Nephron (organoid): ENCODE measurements around the gene CACNA1H.

Source experiments
- H3K27ac Mint-ChIP-seq, 3 experiments: 2 replicates each; pipeline ENCODE4 v1.8.0; 2020; ENCODE audit warnings: mixed read lengths in 3 of 3, mild to moderate bottlenecking in 2 of 3, moderate library complexity in 1 of 3
- H3K27me3 Mint-ChIP-seq: 2 replicates; pipeline ENCODE4 v1.8.0; 2021; ENCODE audit warnings: low read depth, mild to moderate bottlenecking, moderate library complexity, mixed read lengths
- H3K36me3 Mint-ChIP-seq: 2 replicates; pipeline ENCODE4 v1.8.0; 2020; ENCODE audit warnings: low read depth, mixed read lengths
- H3K4me1 Mint-ChIP-seq: 2 replicates; pipeline ENCODE4 v1.8.0; 2020; ENCODE audit warnings: mixed read lengths
- H3K4me3 Mint-ChIP-seq, 3 experiments: 2 replicates each; pipeline ENCODE4 v1.8.0; 2020; ENCODE audit warnings: mild to moderate bottlenecking in 3 of 3, mixed read lengths in 3 of 3, moderate library complexity in 2 of 3
- H3K9me3 Mint-ChIP-seq: 2 replicates; pipeline ENCODE4 v1.8.0; 2020; ENCODE audit warnings: mixed read lengths
- TF ChIP-seq, protein P1 (sequence below), 3 experiments: fragments of 200-600 bp; sonication (generic); IDR thresholded peaks; one replicate each; pipeline ENCODE4 v1.5.0; 2021; ENCODE audit warnings: antibody characterized with exemption in 3 of 3; ENCODE audit not compliant: unreplicated experiment in 3 of 3

CACNA1H gene

DNA sequence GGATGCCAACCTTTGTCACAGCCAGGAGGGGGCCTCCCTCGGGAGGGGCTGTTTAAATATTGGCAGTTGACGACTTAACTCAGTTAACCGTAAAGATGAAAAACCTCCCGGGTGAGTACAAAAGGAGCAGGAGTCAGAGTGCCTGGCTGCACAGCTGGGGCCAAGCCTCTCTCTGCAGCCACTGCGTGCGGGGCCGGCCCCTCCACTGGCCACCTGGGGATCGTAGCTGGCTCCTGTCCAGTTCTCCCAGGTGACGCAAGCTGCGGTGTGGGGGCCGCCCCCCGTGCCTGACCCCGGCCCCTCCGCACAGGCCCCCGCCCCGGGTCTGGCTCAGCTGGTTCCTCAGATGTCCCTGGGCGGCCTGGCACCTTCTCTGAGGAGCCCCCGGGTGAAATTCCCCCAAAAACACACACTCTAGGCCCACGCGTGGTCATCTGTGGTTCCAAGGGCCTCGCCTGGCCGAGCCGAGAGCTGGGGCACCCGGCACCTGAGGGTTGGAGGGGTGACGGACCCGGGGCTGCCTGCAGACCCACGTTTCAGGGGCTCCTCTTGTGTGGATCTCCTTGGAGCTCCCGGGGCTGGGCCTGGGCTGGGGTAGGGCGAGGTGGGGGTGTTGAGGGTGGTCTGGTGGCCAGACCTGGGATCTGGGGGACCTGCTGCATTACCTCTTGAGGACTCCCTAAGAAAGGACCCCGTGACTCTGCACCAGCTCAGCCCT, 7.4 kb upstream of the CACNA1H start:
- Mint-ChIP-seq H3K36me3 (no peaks in the 10 kb centered on the region), H3K9me3 (no peaks in the 10 kb centered on the region), H3K4me3 (no peak overlapping the region), H3K27me3 (peaks cover 30% of the 10 kb centered on the region), H3K27ac (no peak overlapping the region), H3K4me1 (peaks cover 24% of the 10 kb centered on the region)
- TF ChIP-seq, protein P1, sequence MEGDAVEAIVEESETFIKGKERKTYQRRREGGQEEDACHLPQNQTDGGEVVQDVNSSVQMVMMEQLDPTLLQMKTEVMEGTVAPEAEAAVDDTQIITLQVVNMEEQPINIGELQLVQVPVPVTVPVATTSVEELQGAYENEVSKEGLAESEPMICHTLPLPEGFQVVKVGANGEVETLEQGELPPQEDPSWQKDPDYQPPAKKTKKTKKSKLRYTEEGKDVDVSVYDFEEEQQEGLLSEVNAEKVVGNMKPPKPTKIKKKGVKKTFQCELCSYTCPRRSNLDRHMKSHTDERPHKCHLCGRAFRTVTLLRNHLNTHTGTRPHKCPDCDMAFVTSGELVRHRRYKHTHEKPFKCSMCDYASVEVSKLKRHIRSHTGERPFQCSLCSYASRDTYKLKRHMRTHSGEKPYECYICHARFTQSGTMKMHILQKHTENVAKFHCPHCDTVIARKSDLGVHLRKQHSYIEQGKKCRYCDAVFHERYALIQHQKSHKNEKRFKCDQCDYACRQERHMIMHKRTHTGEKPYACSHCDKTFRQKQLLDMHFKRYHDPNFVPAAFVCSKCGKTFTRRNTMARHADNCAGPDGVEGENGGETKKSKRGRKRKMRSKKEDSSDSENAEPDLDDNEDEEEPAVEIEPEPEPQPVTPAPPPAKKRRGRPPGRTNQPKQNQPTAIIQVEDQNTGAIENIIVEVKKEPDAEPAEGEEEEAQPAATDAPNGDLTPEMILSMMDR (IDR thresholded peaks at IDR 0.05; ENCODE audit: unreplicated experiment in 3 of 3): no peak

DNA sequence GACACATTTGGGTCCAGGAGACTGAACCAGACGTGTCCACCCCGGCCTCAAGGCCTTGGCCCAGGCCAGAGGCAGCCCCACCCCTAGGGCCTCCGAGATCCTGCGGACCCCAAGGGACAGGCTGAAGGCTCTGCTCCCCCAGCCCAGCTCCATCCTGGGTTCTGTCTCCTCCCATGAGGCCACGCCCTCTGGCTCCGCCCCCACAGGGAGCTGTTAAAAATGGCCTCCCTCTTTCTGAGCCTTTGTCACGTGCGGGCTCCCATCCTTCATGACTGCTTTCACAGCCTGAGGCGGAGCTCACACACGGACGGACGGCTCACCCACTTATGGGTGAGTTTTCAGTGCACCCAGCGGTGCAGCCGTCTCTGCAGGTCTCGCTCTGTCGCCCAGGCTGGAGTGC, 6.5 kb upstream of the CACNA1H start:
- H3K4me1 Mint-ChIP-seq: peaks cover 28% of the 10 kb centered on the region
- H3K36me3 Mint-ChIP-seq: no peaks in the 10 kb centered on the region
- no peak overlapping the region for H3K4me3 Mint-ChIP-seq
- H3K9me3 Mint-ChIP-seq: no peaks in the 10 kb centered on the region
- no peak overlapping the region for H3K27ac Mint-ChIP-seq
- peaks cover 26% of the 10 kb centered on the region for H3K27me3 Mint-ChIP-seq
- TF ChIP-seq, protein P1 (IDR thresholded peaks at IDR 0.05; ENCODE audit: unreplicated experiment in 3 of 3): no peak

DNA sequence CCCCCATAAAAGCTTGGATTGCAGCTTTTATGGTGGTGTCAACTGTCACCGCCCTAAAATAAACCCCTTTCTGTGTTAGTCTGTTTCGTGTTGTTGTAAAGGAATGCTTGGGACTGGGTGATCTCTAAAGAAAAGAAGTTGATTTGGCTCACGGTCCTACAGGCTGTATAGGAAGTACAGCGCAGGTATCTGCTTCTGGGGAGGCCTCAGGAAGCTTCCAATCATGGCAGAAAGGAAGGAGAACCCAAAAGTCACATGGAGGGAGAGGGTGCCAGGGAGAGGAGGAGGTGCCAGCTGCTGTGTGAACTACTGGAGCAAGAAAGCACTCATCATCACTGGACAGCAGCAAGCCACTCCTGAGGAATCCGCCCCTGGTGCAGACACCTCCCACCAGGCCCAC, 5.9 kb upstream of the CACNA1H start:
- no peaks in the 10 kb centered on the region for H3K36me3 Mint-ChIP-seq
- no peaks in the 10 kb centered on the region for H3K9me3 Mint-ChIP-seq
- H3K27ac Mint-ChIP-seq: peak overlapping the region in 1 of 3 experiments; percentile 28
- peaks cover 30% of the 10 kb centered on the region for H3K4me1 Mint-ChIP-seq
- peak overlapping the region in 2 of 3 experiments; percentile 48 to 73 for H3K4me3 Mint-ChIP-seq
- peaks cover 25% of the 10 kb centered on the region for H3K27me3 Mint-ChIP-seq
- TF ChIP-seq, protein P1 (IDR thresholded peaks at IDR 0.05; ENCODE audit: unreplicated experiment in 3 of 3): no peak

DNA sequence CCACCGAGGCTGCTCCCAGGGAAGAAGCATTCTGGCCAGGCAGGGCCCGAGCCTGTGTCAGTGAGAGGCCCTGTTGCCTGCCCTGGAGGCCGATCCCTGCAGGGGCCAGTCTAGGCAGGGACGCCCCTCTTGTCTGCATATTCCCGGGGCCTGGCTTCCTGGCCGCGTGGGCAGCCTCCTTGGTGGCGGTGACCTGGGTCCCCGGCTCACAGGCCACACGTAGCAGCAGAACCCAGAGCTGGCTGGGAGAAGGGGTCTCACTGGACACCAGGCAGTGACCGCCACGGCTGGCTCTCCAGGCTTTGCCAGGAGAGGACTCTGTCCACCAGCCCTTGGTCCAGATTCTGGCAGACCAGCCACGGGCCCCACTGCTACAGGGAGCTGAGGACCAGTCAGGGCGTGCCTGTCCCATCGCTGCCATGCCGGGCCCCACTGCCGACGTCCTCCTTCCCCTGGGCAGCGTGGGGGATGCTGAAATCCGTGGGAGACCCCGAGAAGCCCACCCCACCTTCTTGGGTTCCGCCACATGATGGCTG, 3.7 kb upstream of the CACNA1H start:
- no peaks in the 10 kb centered on the region for H3K36me3 Mint-ChIP-seq
- H3K9me3 Mint-ChIP-seq: no peaks in the 10 kb centered on the region
- H3K27me3 Mint-ChIP-seq: peaks cover 11% of the 10 kb centered on the region
- peak overlapping the region; percentile 4 to 65 (median 57) for H3K4me3 Mint-ChIP-seq
- peaks cover 26% of the 10 kb centered on the region for H3K4me1 Mint-ChIP-seq
- peak overlapping the region; percentile 59 to 87 (median 59) for H3K27ac Mint-ChIP-seq
- TF ChIP-seq, protein P1 (IDR thresholded peaks at IDR 0.05; ENCODE audit: unreplicated experiment in 3 of 3): no peak

DNA sequence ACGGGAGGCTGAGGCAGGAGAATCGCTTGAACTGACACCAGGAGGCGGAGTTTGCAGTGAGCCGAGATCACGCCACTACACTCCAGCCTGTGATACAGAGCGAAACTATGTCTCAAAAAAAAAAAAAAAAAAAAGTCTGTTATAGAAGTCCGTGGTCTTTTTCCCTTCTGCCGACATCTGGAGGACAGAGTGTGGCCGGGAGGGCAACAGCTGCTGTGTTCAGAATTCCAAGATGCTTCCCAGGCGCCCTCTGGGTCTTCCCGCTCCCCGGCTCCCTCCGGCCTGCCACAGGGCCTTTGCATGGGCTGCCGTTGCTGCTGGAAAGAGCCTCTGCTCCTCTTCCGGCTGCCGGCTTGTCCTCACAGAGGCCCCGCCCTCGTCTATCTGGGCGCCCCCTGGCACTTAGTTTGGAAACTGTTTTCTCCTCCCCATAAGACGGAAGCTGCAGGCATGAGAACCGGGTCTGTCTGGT, 2.4 kb upstream of the CACNA1H start:
- no peaks in the 10 kb centered on the region for H3K9me3 Mint-ChIP-seq
- H3K4me3 Mint-ChIP-seq: peak overlapping the region; percentile 31 to 75 (median 66)
- H3K27ac Mint-ChIP-seq: peak overlapping the region in 2 of 3 experiments; percentile 48 to 87
- H3K36me3 Mint-ChIP-seq: no peaks in the 10 kb centered on the region
- TF ChIP-seq, protein P1 (IDR thresholded peaks at IDR 0.05; ENCODE audit: unreplicated experiment in 3 of 3): no peak
- peaks cover 31% of the 10 kb centered on the region for H3K4me1 Mint-ChIP-seq
- peaks cover 6% of the 10 kb centered on the region for H3K27me3 Mint-ChIP-seq
